ENCODE results near the gene PTPN2. TPM values are rescaled to one million over a fixed set of nuclear protein-coding genes. Genes with fewer than 3 reads are reported as not detected.

Gene PTPN2
- total RNA-seq, 1 experiment from 2014 or later = 52.8 TPM

GRCh38 chr18:12862874-12863482, 21.1 kb downstream of the PTPN2 start:
- in situ Hi-C loops (cut with HindIII; ENCODE audit: low sequenced_read_pairs) = no loop called here
- DNase-seq (ENCODE audit: low spot score) = no peak

GRCh38 chr18:12862467-12862866, 21.6 kb downstream of the PTPN2 start:
- no peak for DNase-seq (ENCODE audit: low spot score)
- in situ Hi-C loops (cut with HindIII; ENCODE audit: low sequenced_read_pairs) = no loop called here

DNA sequence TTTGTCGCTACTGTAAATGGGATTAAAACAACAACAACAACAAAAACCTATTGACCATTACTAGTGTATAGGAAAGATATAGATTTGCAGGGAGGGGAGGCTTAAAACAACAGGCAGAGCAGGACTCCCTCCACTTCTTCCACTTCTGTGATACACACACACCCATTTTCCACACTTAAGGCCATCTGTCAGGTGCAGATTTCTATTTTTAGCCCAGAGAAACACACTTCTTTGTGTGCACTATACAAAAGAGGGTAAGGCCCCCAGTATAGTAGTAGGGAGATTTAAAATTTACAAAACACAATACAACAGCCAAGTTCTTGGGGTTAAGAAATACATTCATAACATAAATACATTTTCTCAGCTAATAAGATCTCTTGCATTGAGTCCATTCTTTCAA, 22.4 kb downstream of the PTPN2 start:
- in situ Hi-C loops (cut with HindIII; ENCODE audit: low sequenced_read_pairs) = no loop called here
- no peak for DNase-seq (ENCODE audit: low spot score)

DNA sequence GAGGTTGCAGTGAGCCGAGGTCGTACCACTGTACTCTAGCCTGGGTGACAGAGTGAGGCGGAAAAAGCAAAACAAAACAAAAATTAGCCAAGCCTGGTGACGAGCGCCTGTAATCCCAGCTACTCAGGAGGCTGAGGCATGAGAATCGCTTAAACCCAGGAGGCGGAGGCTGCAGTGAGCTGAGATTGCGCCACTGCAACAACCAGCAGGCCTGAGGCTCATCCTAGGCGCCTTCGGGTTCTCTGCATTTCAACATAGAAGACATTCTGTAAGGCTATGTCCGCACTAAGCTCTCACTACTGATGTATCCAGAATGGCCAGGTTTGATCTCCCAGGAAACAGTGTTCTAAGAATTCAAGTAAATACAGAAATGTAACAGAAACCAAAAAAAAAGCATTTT, 23.5 kb downstream of the PTPN2 start:
- in situ Hi-C loops (cut with HindIII; ENCODE audit: low sequenced_read_pairs) = no loop called here
- DNase-seq (ENCODE audit: low spot score) = no peak

- DNase-seq (ENCODE audit: low spot score) = no peak
- in situ Hi-C loops (cut with HindIII; ENCODE audit: low sequenced_read_pairs) = no loop called here
These were observed 25.0 kb downstream of the PTPN2 start for GRCh38 chr18:12858991-12859390.

DNA sequence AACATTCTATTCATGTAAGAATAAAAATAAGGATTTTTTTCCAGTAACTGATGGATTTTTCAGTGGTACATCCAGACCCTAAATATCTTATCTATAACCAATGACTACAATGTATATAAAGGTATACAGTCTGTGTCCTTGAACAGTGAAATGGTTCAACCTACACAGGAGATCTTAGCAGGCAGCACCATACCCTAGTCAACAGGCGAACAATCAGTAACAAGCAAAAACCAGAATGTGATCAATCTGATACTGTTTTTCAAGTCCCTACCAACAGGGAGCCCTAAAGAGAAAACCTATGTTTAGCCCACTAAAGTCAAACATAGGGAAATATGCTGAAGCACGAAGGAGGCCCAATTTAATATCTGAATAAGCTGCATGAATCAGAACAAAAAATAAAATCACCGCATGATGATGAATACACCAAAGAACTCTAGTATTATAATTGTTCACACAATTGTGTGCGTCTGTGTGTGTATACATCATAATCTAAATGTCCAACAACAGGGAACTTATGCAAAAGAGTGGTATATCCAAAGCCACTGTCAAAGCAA, 26.0 kb downstream of the PTPN2 start:
- DNase-seq (ENCODE audit: low spot score) = no peak
- in situ Hi-C loops (cut with HindIII; ENCODE audit: low sequenced_read_pairs) = no loop called here

- DNase-seq (ENCODE audit: low spot score) = no peak
- in situ Hi-C loops (cut with HindIII; ENCODE audit: low sequenced_read_pairs) = no loop called here
These were observed 26.7 kb downstream of the PTPN2 start for GRCh38 chr18:12857215-12857905.

- DNase-seq (ENCODE audit: low spot score) = no peak
- in situ Hi-C loops (cut with HindIII; ENCODE audit: low sequenced_read_pairs) = no loop called here
These were observed 28.1 kb downstream of the PTPN2 start for GRCh38 chr18:12855916-12856315.

- in situ Hi-C loops (cut with HindIII; ENCODE audit: low sequenced_read_pairs) = no loop called here
- DNase-seq (ENCODE audit: low spot score) = no peak
These were observed 31.3 kb downstream of the PTPN2 start for GRCh38 chr18:12852566-12853315.

DNA sequence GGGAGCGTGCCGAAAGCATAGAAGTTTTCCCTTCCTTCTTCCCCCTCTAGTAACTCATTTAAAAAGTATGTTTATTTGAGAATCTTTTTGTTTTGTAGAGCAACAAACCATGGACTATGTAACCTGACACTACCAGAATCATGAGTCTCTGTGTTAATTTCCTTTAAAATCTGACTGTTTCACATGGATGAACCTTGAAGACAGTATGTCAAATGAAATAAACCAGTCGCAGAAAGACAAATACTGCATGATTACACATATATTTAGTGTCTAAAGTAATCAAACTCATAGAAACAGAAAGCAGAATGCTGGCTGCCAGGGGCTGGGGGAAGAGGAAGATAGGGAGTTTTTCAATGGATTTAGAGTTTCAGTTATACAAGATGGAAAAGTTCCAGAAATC, 32.3 kb downstream of the PTPN2 start:
- no peak for DNase-seq (ENCODE audit: low spot score)
- in situ Hi-C loops (cut with HindIII; ENCODE audit: low sequenced_read_pairs) = no loop called here

DNA sequence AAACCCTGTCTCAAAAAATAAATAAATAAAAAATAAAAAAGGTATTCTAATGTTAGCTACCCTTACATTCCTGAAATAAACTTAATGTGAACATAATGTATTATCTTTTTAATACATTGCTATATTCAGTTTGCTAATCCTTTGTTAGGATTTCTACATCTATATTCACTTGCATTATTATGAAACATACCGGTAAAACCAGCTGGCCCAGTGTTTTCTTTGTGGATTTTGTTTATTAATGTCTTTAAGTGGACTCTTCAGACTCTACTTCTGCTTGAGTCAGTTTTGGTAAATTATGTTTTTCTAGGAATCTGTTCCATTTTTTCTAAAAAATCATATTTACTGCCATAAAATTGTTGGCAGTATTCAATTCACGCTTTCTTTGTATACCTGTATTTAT, 34.5 kb downstream of the PTPN2 start:
- no peak for DNase-seq (ENCODE audit: low spot score)
- in situ Hi-C loops (cut with HindIII; ENCODE audit: low sequenced_read_pairs) = no loop called here

GRCh38 chr18:12848405-12848804, 35.6 kb downstream of the PTPN2 start:
- no peak for DNase-seq (ENCODE audit: low spot score)
- in situ Hi-C loops (cut with HindIII; ENCODE audit: low sequenced_read_pairs) = no loop called here

- no peak for DNase-seq (ENCODE audit: low spot score)
- in situ Hi-C loops (cut with HindIII; ENCODE audit: low sequenced_read_pairs) = no loop called here
These were observed 39.6 kb downstream of the PTPN2 start for GRCh38 chr18:12844391-12844790.

- in situ Hi-C loops (cut with HindIII; ENCODE audit: low sequenced_read_pairs) = no loop called here
These were observed 40.4 kb downstream of the PTPN2 start for GRCh38 chr18:12843420-12844350.

DNA sequence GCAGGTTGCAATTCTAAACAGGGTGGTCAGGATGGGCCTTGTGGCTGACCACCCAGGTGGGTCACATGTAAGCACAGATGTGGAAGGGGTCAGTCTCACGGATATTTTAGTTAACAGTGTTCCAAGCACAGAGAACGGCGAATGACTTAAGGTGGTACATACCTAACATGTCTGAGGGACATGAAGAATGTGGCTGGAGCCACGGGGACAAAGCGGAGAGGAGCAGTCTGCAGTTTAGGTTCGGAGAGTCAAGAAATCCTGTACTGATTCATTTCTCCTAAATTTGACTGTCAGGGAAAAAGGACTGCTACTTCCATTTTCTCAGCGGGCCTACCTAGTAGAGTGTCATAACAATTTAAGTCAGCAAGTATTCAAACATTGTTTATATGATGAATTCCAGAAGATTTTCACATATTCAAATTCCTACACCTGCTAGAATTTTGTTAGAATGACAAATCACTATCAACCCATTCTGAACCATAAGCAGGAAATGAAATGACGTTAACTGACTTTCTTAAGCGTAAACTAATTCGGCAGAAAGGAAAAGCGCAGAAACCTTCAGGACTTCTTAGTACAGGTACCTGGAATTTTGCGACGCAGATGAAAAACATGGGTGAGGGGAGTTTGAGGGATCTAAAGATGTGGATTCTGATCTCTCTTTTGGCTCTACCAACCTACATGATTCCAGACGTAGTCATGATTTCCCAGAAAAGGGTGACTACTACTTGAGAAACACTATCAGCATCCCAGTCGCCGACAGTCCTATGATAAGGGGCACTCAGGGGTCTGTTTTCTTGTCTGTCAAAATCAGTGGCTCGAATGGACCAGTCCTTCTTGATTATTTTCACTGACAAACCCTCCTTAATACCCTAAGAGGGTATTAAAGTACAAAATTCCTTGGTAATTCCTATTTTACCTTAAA, 41.3 kb downstream of the PTPN2 start:
- in situ Hi-C loops (cut with HindIII; ENCODE audit: low sequenced_read_pairs) = no loop called here
- DNase-seq (ENCODE audit: low spot score) = no peak

More at GRCh38 chr18:12843420-12844350, 40.4 kb downstream of the PTPN2 start:
- DNase-seq (ENCODE audit: low spot score) = no peak

DNA sequence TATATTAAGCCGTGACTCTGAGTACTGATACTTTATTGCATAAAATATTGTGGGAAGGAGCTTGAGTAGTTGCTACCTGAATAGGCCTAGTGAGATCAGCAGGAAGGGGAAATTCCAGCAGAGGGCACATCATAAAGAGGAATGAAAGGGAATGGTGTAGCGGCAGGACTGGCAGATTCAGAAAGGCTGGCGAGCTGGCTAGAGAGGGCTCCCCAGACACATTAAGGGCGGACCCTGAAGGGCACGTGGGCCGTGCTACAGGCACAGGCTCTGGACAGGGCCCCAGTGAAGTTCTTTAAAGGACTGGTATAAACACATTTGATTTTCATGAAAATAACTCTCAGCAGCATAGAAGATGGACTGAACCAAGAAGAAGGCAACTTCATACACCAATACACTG, 43.0 kb downstream of the PTPN2 start:
- no peak for DNase-seq (ENCODE audit: low spot score)
- in situ Hi-C loops (cut with HindIII; ENCODE audit: low sequenced_read_pairs) = no loop called here

DNA sequence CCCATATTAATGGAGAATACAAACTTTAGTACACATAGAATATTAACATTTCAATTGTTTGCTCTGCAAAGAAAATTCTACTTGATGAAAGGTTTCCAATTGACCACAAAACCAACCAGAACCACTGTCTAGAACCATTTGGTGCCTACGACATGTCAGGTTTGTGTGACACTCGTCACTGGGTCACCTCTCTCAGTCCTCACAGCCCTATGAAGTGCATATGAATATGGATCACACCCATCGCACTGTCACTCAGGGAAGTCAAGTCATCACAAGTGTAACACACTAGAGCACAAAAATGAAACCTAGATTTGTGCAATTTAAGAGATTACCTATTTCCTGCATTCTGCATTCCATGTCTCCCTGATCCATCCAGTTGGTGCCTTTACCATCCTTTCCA, 43.7 kb downstream of the PTPN2 start:
- DNase-seq (ENCODE audit: low spot score) = no peak
- in situ Hi-C loops (cut with HindIII; ENCODE audit: low sequenced_read_pairs) = no loop called here

- DNase-seq (ENCODE audit: low spot score) = no peak
- in situ Hi-C loops (cut with HindIII; ENCODE audit: low sequenced_read_pairs) = no loop called here
These were observed 44.4 kb downstream of the PTPN2 start for GRCh38 chr18:12839526-12840196.

Data from G401 (cell line).